GM20431 (cell line): Measurements from ENCODE around the gene CCDC177.

Experiments used
- in situ Hi-C: fragments of 300-500 bp; cut with MseI, MboI; formaldehyde crosslinking; loops from one replicate; pipeline ENCODE4 v1.15.0; 2020; ENCODE audit warnings: low sequenced_read_pairs; ENCODE audit not compliant: unreplicated experiment

CCDC177 gene

DNA sequence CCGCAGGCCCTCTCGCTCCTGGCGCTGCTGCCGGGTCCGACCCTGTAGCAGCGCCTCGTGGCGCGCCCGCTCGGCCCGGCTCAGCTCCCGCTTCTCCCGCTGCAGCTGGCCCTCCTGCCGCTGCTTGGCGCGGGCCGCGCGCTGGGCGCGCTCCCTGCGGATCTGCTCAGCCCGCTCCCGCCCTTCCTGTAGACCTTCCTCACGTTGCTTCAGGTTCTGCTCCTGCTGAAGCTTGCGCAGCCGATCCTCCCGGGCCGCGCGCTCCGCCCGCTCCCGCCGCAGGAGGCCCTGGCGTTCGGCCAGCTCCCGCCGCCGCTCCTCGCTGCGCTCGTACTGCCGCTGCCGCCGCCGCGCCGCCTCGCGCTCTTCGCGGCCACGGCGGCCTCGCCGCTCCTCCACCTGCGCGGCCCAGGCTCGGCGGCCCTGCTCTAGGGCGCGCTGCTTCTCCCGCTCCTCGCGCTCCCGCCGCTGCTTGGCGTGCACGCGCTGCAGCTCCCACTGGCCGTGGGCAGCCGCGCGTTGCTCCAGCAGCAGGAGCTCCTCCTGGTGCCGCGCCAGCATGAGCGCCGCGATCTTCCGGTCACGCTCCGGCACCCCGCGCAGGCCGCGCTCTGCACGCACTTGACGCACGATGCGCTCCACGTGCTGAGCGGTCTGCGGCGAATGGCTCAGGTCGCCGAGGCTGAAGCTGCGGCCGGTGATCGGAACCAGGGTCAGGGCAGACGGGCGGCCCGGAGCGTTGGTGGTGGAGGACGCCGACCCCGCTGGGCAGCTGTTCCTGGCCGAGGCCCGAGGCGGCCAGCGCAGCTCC lies 2.4 kb downstream of the CCDC177 start:
- in situ Hi-C loops: loop anchor here (25.0 kb wide), 1 partner anchor 335 kb away; no protein-coding TSS in a partner anchor

GRCh38 chr14:69571449-69572029 lies 3.1 kb downstream of the CCDC177 start:
- in situ Hi-C loops: loop anchor here (25.0 kb wide), 1 partner anchor 334 kb away; no protein-coding TSS in a partner anchor

DNA sequence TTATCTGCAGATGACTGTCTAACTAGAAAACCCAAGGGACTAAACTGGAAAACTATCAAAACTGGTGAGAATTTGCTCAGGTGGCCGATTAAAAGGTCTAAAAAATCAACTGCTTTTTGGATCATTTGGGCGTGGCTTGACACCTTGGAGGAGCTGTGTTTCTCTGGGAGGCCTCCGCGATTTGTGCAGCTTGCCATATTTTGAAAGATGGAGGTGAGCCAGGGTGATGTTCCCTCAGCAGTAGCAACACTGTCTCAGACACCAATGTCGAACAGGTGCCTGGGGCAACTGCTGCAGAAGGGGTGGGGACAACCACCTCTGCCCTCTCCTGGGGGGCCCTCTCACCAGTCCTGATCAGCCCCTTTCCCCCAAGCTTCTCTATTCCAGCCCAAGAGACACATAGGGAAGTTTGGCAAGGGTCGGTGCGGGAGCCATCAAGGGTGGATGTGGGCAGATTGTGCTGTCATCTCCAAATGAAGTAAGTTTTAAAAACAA lies 3.8 kb downstream of the CCDC177 start:
- in situ Hi-C loops: loop anchor here (25.0 kb wide), 1 partner anchor 334 kb away; no protein-coding TSS in a partner anchor

- in situ Hi-C loops: loop anchor here (25.0 kb wide), 1 partner anchor 333 kb away; no protein-coding TSS in a partner anchor
These were observed 4.8 kb downstream of the CCDC177 start for GRCh38 chr14:69569859-69570258.

- in situ Hi-C loops: loop anchor here (25.0 kb wide), 1 partner anchor 330 kb away; no protein-coding TSS in a partner anchor
These were observed 7.1 kb downstream of the CCDC177 start for GRCh38 chr14:69567563-69567962.

GRCh38 chr14:69561893-69562292 lies 12.8 kb downstream of the CCDC177 start:
- in situ Hi-C loops: loop anchor here (25.0 kb wide), 1 partner anchor 325 kb away; no protein-coding TSS in a partner anchor

GRCh38 chr14:69560826-69561225 lies 13.8 kb downstream of the CCDC177 start:
- in situ Hi-C loops: loop anchor here (25.0 kb wide), 1 partner anchor 324 kb away; no protein-coding TSS in a partner anchor

GRCh38 chr14:69559581-69560011 lies 15.1 kb downstream of the CCDC177 start:
- in situ Hi-C loops: loop anchor here (25.0 kb wide), 1 partner anchor 322 kb away; no protein-coding TSS in a partner anchor

DNA sequence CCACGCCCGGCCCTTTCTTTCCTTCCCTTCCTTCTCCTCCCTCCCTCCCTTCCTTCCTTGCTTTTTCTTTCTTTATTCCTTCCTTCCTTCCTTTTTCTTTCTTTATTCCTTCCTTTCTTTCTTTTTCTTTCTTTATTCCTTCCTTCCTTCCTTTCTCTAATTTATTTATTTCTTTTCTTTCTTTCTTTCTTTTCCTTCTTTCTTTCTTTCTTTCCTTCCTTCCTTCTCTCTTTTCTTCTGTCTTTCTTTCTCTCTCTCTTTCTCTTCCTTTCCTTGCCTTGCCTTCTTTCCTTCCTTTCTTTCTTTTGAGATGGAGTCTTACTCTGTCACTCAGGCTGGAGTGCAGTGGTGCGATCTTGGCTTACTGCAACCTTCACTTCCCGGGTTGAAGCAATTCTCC lies 15.9 kb downstream of the CCDC177 start:
- in situ Hi-C loops: loop anchor here (25.0 kb wide), 1 partner anchor 321 kb away; no protein-coding TSS in a partner anchor

- in situ Hi-C loops: loop anchor here (25.0 kb wide), 1 partner anchor 317 kb away; no protein-coding TSS in a partner anchor
These were observed 20.2 kb downstream of the CCDC177 start for GRCh38 chr14:69554500-69554899.

GRCh38 chr14:69553252-69553651 lies 21.4 kb downstream of the CCDC177 start:
- in situ Hi-C loops: loop anchor here (25.0 kb wide), 1 partner anchor 316 kb away; no protein-coding TSS in a partner anchor

GRCh38 chr14:69551511-69551910 lies 23.2 kb downstream of the CCDC177 start:
- in situ Hi-C loops: loop anchor here (25.0 kb wide), 1 partner anchor 314 kb away; no protein-coding TSS in a partner anchor

GRCh38 chr14:69548566-69548965 lies 26.1 kb downstream of the CCDC177 start:
- in situ Hi-C loops: no loop called here

- in situ Hi-C loops: no loop called here
These were observed 26.8 kb downstream of the CCDC177 start for GRCh38 chr14:69547701-69548348.

GRCh38 chr14:69543341-69544115 lies 31.1 kb downstream of the CCDC177 start:
- in situ Hi-C loops: no loop called here

DNA sequence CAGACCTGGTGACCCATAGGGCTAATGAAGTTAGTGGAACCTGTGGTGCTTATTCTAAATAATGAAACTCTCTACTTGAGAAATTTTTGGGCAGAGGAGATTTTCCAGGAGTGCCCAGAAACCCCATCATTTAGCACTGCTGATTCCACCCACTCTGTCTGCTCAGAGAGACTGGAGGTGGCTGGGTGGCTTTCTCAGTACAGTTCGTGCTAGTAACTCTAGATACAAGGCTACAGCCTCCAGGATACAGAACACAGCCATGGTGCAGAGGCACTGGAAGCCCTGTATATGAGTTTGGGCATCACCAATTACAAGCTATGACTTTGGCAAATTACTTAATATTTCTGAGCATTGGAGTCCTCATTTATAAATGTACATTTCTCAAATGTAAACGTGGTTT lies 32.4 kb downstream of the CCDC177 start:
- in situ Hi-C loops: no loop called here

- in situ Hi-C loops: no loop called here
These were observed 33.9 kb downstream of the CCDC177 start for GRCh38 chr14:69540654-69541335.

DNA sequence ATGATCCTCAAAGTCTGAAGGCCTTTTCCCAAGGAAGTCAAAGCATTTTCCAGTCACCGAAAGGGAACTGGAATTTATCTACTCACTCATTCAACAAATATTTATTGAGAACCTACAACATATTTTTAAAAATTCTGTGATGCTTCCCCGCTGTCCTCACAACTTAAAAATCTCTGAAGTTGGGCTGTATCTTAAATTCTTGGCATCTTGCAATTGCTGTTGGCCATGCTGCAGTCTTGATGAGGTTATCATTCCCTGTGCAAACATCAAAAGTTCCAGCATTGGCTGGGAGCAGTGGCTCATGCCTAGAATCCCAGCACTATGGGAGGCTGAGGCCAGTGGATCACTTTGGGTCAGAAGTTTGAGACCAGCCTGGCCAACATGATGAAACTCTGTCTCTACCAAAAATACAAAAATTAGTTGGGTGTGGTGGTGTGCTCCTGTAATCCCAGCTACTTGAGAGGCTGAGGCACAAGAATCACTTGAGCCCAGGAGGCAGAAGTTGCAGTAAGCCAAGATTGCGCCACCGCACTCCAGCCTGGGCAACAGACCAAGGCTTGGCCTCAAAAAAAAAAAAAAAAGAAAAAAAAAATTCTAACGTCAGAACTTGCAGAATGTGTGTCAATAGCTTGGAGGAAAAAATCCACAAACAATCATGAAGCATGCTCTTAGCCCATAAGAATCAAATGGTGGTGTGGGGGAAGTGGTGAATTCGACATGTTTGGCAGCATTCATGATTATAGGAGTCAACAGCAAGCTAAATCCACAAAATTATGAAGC lies 34.9 kb downstream of the CCDC177 start:
- in situ Hi-C loops: no loop called here
